Measurements from ENCODE around the gene CHST8.

DNA sequence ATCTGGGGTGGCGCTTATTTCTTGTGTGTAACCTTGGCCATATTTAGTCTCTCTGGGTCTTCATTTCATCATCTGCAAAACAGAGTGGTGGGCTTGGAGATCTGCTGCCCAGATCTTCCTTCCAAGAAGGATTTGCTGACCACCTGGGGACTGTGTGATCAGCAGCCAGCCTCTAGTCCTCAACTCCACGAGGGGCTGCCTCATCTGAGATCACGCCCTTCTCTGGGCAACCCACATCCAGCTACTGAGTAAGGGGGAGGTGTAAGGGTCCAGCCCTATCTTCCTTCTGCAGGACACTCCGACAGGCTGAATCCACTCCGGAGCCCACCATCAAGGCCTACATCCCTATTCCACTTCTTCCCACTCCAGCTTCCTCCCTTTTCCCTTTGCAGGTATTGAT lies 57.9 kb downstream of the CHST8 start:
- no peak for TF ChIP-seq ZNF10 (CRISPR knock-in tag; IDR thresholded peaks at IDR 0.05; ENCODE audit: borderline replicate concordance, low read depth)
- TF ChIP-seq, protein P1, sequence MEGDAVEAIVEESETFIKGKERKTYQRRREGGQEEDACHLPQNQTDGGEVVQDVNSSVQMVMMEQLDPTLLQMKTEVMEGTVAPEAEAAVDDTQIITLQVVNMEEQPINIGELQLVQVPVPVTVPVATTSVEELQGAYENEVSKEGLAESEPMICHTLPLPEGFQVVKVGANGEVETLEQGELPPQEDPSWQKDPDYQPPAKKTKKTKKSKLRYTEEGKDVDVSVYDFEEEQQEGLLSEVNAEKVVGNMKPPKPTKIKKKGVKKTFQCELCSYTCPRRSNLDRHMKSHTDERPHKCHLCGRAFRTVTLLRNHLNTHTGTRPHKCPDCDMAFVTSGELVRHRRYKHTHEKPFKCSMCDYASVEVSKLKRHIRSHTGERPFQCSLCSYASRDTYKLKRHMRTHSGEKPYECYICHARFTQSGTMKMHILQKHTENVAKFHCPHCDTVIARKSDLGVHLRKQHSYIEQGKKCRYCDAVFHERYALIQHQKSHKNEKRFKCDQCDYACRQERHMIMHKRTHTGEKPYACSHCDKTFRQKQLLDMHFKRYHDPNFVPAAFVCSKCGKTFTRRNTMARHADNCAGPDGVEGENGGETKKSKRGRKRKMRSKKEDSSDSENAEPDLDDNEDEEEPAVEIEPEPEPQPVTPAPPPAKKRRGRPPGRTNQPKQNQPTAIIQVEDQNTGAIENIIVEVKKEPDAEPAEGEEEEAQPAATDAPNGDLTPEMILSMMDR (CRISPR knock-in tag; IDR thresholded peaks at IDR 0.05), result no peak

Measured in HepG2 (cell line).